K562 (cell line): ENCODE measurements around the gene TTC31. TPM values are rescaled to one million over a fixed set of nuclear protein-coding genes. Genes with fewer than 3 reads are reported as not detected.

Experiments used
- ARID4B ChIP-seq: sonication (generic); formaldehyde crosslinking; IDR thresholded peaks from 2 replicates; pipeline ENCODE4 v1.8.0; 2022; ENCODE audit warnings: mild to moderate bottlenecking, missing genetic modification reagents
- ATF7 ChIP-seq: fragments of 450-650 bp; IDR thresholded peaks from 2 replicates; pipeline ENCODE4 v1.7.1; 2014; ENCODE audit warnings: mild to moderate bottlenecking, moderate library complexity
- CTCF ChIP-seq, 3 experiments: IDR thresholded peaks in 2 of 3; conservative IDR thresholded peaks in 1 of 3; 2 replicates each; pipeline ENCODE4 v1.5.1; 2011 to 2012; ENCODE audit warnings: low read length in 3 of 3, mild to moderate bottlenecking in 3 of 3, control low read depth in 2 of 3, improper control_type of control experiment in 1 of 3, inconsistent platforms in 1 of 3, low read depth in 1 of 3, mixed read lengths in 1 of 3, moderate library complexity in 1 of 3; ENCODE audit not compliant: insufficient read depth in 2 of 3
- GTF2A2 ChIP-seq: IDR thresholded peaks from 2 replicates; pipeline ENCODE4 v1.6.1; 2016; ENCODE audit warnings: mild to moderate bottlenecking, missing genetic modification characterization, missing compliant biosample characterization
- HNRNPUL1 ChIP-seq: fragments of 200-400 bp; formaldehyde crosslinking; IDR thresholded peaks from 2 replicates; pipeline ENCODE4 v1.6.1; 2017; ENCODE audit warnings: low read length
- ID3 ChIP-seq, 2 experiments: fragments of 250-450 bp in 1 of 2; fragments of 450-650 bp in 1 of 2; sonication (Bioruptor Pico) in 1 of 2; IDR thresholded peaks; 2 replicates each; pipeline versions ENCODE4 v1.6.1 to v1.8.0; 2016 to 2021; ENCODE audit warnings: mild to moderate bottlenecking in 2 of 2, moderate library complexity in 2 of 2, missing compliant biosample characterization in 1 of 2, missing genetic modification characterization in 1 of 2
- KAT7 ChIP-seq: sonication (generic); formaldehyde crosslinking; IDR thresholded peaks from 2 replicates; pipeline ENCODE4 v1.8.0; 2022; ENCODE audit warnings: missing genetic modification reagents, mild to moderate bottlenecking, borderline replicate concordance
- MAFG ChIP-seq: fragments of 450-650 bp; conservative IDR thresholded peaks from 2 replicates; pipeline ENCODE4 v1.6.1; 2016; ENCODE audit warnings: missing genetic modification characterization, missing compliant biosample characterization
- NFIX ChIP-seq: fragments of 250-450 bp; sonication (Bioruptor Pico); IDR thresholded peaks from 2 replicates; pipeline ENCODE4 v1.4.0; 2020; ENCODE audit warnings: low read depth, mild to moderate bottlenecking, moderate library complexity
- NFYB ChIP-seq: IDR thresholded peaks from 2 replicates; pipeline ENCODE4 v1.6.1; 2011; ENCODE audit warnings: mild to moderate bottlenecking, moderate library complexity; ENCODE audit not compliant: insufficient read length; ENCODE audit errors: extremely low read depth
- SNRNP70 ChIP-seq: fragments of 200-400 bp; formaldehyde crosslinking; optimal IDR thresholded peaks from 2 replicates; pipeline ENCODE3; 2017; ENCODE audit warnings: low read depth, low read length
- ZNF224 ChIP-seq: sonication (generic); formaldehyde crosslinking; IDR thresholded peaks from 2 replicates; pipeline ENCODE4 v1.8.0; 2022; ENCODE audit warnings: mild to moderate bottlenecking, missing genetic modification reagents
- ZNF445 ChIP-seq: fragments of 250-450 bp; sonication (Bioruptor Pico); IDR thresholded peaks from 2 replicates; pipeline ENCODE4 v1.4.0; 2020; ENCODE audit warnings: low read depth, mild to moderate bottlenecking, moderate library complexity
- ZNF592 ChIP-seq: fragments of 450-650 bp; IDR thresholded peaks from 2 replicates; pipeline ENCODE4 v1.6.1; 2017; ENCODE audit warnings: antibody characterized with exemption, mild to moderate bottlenecking
- ZNF695 ChIP-seq: fragments of 450-650 bp; formaldehyde crosslinking; IDR thresholded peaks from 2 replicates; pipeline ENCODE4 v1.4.0; 2020; ENCODE audit warnings: mild to moderate bottlenecking, moderate library complexity
- polyA plus RNA-seq, 8 experiments: library from polyadenylated mRNA; depleted of rRNA in 4 of 8; stranded (reverse) in 5 of 8; unstranded in 3 of 8; fragments of >200 nt; fragmentation: Nextera tagmentation in 2 of 8; fragmentation: Illumina TruSeq in 1 of 8; extraction: Ambion mirVana in 2 of 8; extraction: Trizol in 1 of 8; gene quantifications; 2 replicates each; pipeline versions ENCODE4 v1.2.1 to v1.2.3, GENCODE V29; 2011 to 2014; ENCODE audit warnings: inconsistent platforms in 1 of 8, missing spikeins in 1 of 8
- total RNA-seq, 7 experiments: library from RNA; depleted of rRNA in 6 of 7; stranded (reverse); fragments of >200 nt in 6 of 7; fragmentation: Illumina TruSeq in 2 of 7; extraction: Trizol in 2 of 7; gene quantifications; 2 replicates each; pipeline versions ENCODE4 v1.2.1 to v1.2.3, GENCODE V29; 2011 to 2021; ENCODE audit warnings: low replicate concordance in 1 of 7

TTC31 gene
- total and polyA plus RNA-seq, 9 of the 15 experiments (the other 6 are each of a cell fraction or from before 2014, with no cell fraction given), result 4.7 to 30.5 (median 15.9) TPM

GRCh38 chr2:74482801-74483674, at the start of gene TTC31, which contains the start of gene CCDC142 (continued):
- TF ChIP-seq ARID4B, result peak; percentile 76; the same call in 1 of the 2 replicates
- no peak for TF ChIP-seq HNRNPUL1
- TF ChIP-seq ATF7, result peak; percentile 76
- peak; percentile 41 for TF ChIP-seq KAT7 (CRISPR knock-in tag)
- TF ChIP-seq ZNF445, result no peak
- no peak for TF ChIP-seq ID3 (CRISPR knock-in tag; IDR thresholded peaks at IDR 0.05)
- no peak for TF ChIP-seq ID3 (tag; IDR thresholded peaks at IDR 0.05)
- no peak for TF ChIP-seq NFIX
- TF ChIP-seq ZNF695 (CRISPR knock-in tag), result no peak
- no peak for TF ChIP-seq GTF2A2 (tag)
- TF ChIP-seq MAFG (tag), result no peak
- TF ChIP-seq NFYB, result no peak
- TF ChIP-seq SNRNP70, result no peak
- peak; percentile 86 to 95 (median 92) for TF ChIP-seq CTCF (IDR thresholded peaks at IDR 0.05 in 2 of 3, conservative IDR thresholded peaks at IDR 0.05 in 1 of 3; ENCODE audit: insufficient read depth in 2 of 3, low read depth in 1 of 3, low read length in 3 of 3)
- TF ChIP-seq ZNF224 (CRISPR knock-in tag), result no peak
- TF ChIP-seq ZNF592, result peak; percentile 32; the same call in 1 of the 2 replicates
